IMR-90 (cell line): ENCODE data around the gene TNFRSF25. TPM values are rescaled to one million over a fixed set of nuclear protein-coding genes. Genes with fewer than 3 reads are reported as not detected.

Experiments
- ATAC-seq: fragments of 200-7000 bp; cut with Tn5 transposase; 2 replicates; pipeline ENCODE4 v1.9.1; 2020; ENCODE audit warnings: low read depth, mild to moderate bottlenecking, moderate library complexity
- BruUV-seq: library from RNA; stranded (reverse); fragments of 400-500 nt; replicated peaks from 2 replicates; lab custom pipeline; 2021; lab: Mats Ljungman, UMichigan
- CTCF ChIA-PET: fragments of 300-600 bp; formaldehyde crosslinking; extraction: SDS; loops from one replicate; lab custom pipeline; 2021; ENCODE audit warnings: antibody characterized with exemption; lab: Yijun Ruan, JAX
- POLR2A ChIA-PET: fragments of 300-600 bp; sonication (Branson Sonifier 250); formaldehyde crosslinking; loops from one replicate; lab custom pipeline; 2022; ENCODE audit warnings: antibody characterized with exemption; ENCODE audit not compliant: unreplicated experiment; lab: Charles Lee
- DNase-seq: peaks from one replicate; pipeline ENCODE4 v3.0.0; 2013
- H2AFZ ChIP-seq: replicated peaks from 2 replicates; pipeline ENCODE3; 2013; ENCODE audit warnings: low read length, mild to moderate bottlenecking; ENCODE audit not compliant: poor library complexity
- H2AK5ac ChIP-seq: 2 replicates; pipeline ENCODE4 v1.6.1; 2013; ENCODE audit warnings: low read depth, low read length, inconsistent platforms
- H2AK9ac ChIP-seq: replicated peaks from 2 replicates; pipeline ENCODE3; 2013; ENCODE audit warnings: mild to moderate bottlenecking, low read depth, low read length, moderate library complexity; ENCODE audit not compliant: poor library complexity
- H2BK120ac ChIP-seq: 2 replicates; pipeline ENCODE4 v1.6.1; 2013; ENCODE audit warnings: low read depth, low read length, inconsistent platforms
- H2BK15ac ChIP-seq: 3 replicates; pipeline ENCODE4 v1.6.1; 2013; ENCODE audit warnings: low read depth, low read length, inconsistent platforms
- H2BK20ac ChIP-seq: 2 replicates; pipeline ENCODE4 v1.6.1; 2013; ENCODE audit warnings: low read depth, mild to moderate bottlenecking, inconsistent platforms, low read length, moderate library complexity
- H2BK5ac ChIP-seq: 2 replicates; pipeline ENCODE4 v1.6.1; 2013; ENCODE audit warnings: mild to moderate bottlenecking, low read depth, low read length, inconsistent platforms; ENCODE audit not compliant: poor library complexity, severe bottlenecking
- H3K14ac ChIP-seq: replicated peaks from 2 replicates; pipeline ENCODE4 v1.6.1; 2013; ENCODE audit warnings: low read depth, low read length, inconsistent platforms
- H3K18ac ChIP-seq: 2 replicates; pipeline ENCODE4 v1.6.1; 2013; ENCODE audit warnings: low read depth, low read length, control low read depth
- H3K23ac ChIP-seq: 2 replicates; pipeline ENCODE4 v1.6.1; 2013; ENCODE audit warnings: low read depth, low read length, inconsistent platforms
- H3K27ac ChIP-seq: 2 replicates; pipeline ENCODE4 v1.5.1; 2013; ENCODE audit warnings: mild to moderate bottlenecking, control low read depth, low read length; ENCODE audit not compliant: insufficient read depth
- H3K27me3 ChIP-seq: 2 replicates; pipeline ENCODE4 v1.6.1; 2013; ENCODE audit warnings: low read length; ENCODE audit not compliant: control insufficient read depth, insufficient read depth
- H3K36me3 ChIP-seq: 2 replicates; pipeline ENCODE4 v1.6.1; 2013; ENCODE audit warnings: low read length, mixed read lengths; ENCODE audit not compliant: control insufficient read depth, insufficient read depth
- H3K4ac ChIP-seq: 2 replicates; pipeline ENCODE4 v1.6.1; 2013; ENCODE audit warnings: low read depth, low read length, inconsistent platforms
- H3K4me1 ChIP-seq: 2 replicates; pipeline ENCODE4 v1.6.1; 2013; ENCODE audit warnings: low read length, mixed read lengths; ENCODE audit not compliant: control insufficient read depth, insufficient read depth
- H3K4me2 ChIP-seq: 2 replicates; pipeline ENCODE4 v1.6.1; 2013; ENCODE audit warnings: low read depth, mild to moderate bottlenecking, control low read depth, low read length, moderate library complexity
- H3K4me3 ChIP-seq: 2 replicates; pipeline ENCODE4 v1.5.1; 2013; ENCODE audit warnings: low read depth, mild to moderate bottlenecking, control low read depth, low read length, moderate library complexity; ENCODE audit not compliant: insufficient read depth
- H3K56ac ChIP-seq: 2 replicates; pipeline ENCODE4 v1.6.1; 2013; ENCODE audit warnings: low read length, inconsistent platforms; ENCODE audit not compliant: insufficient read depth; ENCODE audit errors: extremely low read depth
- H3K79me1 ChIP-seq, 2 experiments: 2 replicates each; pipeline ENCODE4 v1.6.1; 2013; ENCODE audit warnings: low read length in 2 of 2, inconsistent platforms in 1 of 2, low read depth in 1 of 2
- H3K9ac ChIP-seq: 2 replicates; pipeline ENCODE4 v1.6.1; 2013; ENCODE audit warnings: low read depth, low read length, control low read depth
- H3K9me1 ChIP-seq: 2 replicates; pipeline ENCODE4 v1.6.1; 2013; ENCODE audit warnings: low read length, inconsistent platforms; ENCODE audit not compliant: insufficient read depth
- H3K9me3 ChIP-seq: 2 replicates; pipeline ENCODE4 v1.6.1; 2013; ENCODE audit warnings: low read length; ENCODE audit not compliant: control insufficient read depth, insufficient read depth
- H4K20me1 ChIP-seq: 2 replicates; pipeline ENCODE4 v1.6.1; 2013; ENCODE audit warnings: low read length, inconsistent platforms; ENCODE audit not compliant: insufficient read depth
- H4K5ac ChIP-seq: 2 replicates; pipeline ENCODE4 v1.6.1; 2013; ENCODE audit warnings: mild to moderate bottlenecking, low read depth, low read length, control low read depth
- H4K8ac ChIP-seq, 2 experiments: 2 replicates each; pipeline ENCODE4 v1.6.1; 2013; ENCODE audit warnings: low read depth in 2 of 2, low read length in 2 of 2, control low read depth in 1 of 2, inconsistent platforms in 1 of 2
- H4K91ac ChIP-seq: 2 replicates; pipeline ENCODE4 v1.6.1; 2013; ENCODE audit warnings: low read depth, low read length, inconsistent platforms; ENCODE audit not compliant: insufficient read depth
- BHLHE40 ChIP-seq: fragments of 150-350 bp; IDR thresholded peaks from 2 replicates; pipeline ENCODE4 v1.6.1; 2016; ENCODE audit warnings: mild to moderate bottlenecking, low read depth, low read length
- CEBPB ChIP-seq: IDR thresholded peaks from 2 replicates; pipeline ENCODE4 v1.6.1; 2012; ENCODE audit warnings: low read depth, low read length, improper control_type of control experiment
- CHD1 ChIP-seq: IDR thresholded peaks from 2 replicates; pipeline ENCODE4 v1.6.1; 2012; ENCODE audit warnings: low read depth, low read length, improper control_type of control experiment
- CTCF ChIP-seq: conservative IDR thresholded peaks from 2 replicates; pipeline ENCODE4 v1.5.1; 2012; ENCODE audit warnings: mild to moderate bottlenecking, low read depth, low read length, improper control_type of control experiment
- ELK1 ChIP-seq: fragments of 150-350 bp; IDR thresholded peaks from 2 replicates; pipeline ENCODE4 v1.6.1; 2016; ENCODE audit warnings: low read depth, mild to moderate bottlenecking, low read length, moderate library complexity, borderline replicate concordance
- FOS ChIP-seq: fragments of 150-350 bp; IDR thresholded peaks from 2 replicates; pipeline ENCODE4 v1.6.1; 2016; ENCODE audit warnings: low read depth, low read length
- MAFK ChIP-seq: IDR thresholded peaks from 2 replicates; pipeline ENCODE4 v1.6.1; 2012; ENCODE audit warnings: low read depth, low read length, improper control_type of control experiment
- MAZ ChIP-seq: IDR thresholded peaks from 2 replicates; pipeline ENCODE4 v1.6.1; 2012; ENCODE audit warnings: low read depth, mild to moderate bottlenecking, low read length, improper control_type of control experiment, moderate library complexity, borderline replicate concordance
- MXI1 ChIP-seq: IDR thresholded peaks from 2 replicates; pipeline ENCODE4 v1.6.1; 2012; ENCODE audit warnings: low read depth, mild to moderate bottlenecking, low read length, moderate library complexity, borderline replicate concordance
- NFE2L2 ChIP-seq: fragments of 150-350 bp; IDR thresholded peaks from 2 replicates; pipeline ENCODE4 v1.6.1; 2016; ENCODE audit warnings: low read depth, mild to moderate bottlenecking, low read length
- RCOR1 ChIP-seq: IDR thresholded peaks from 2 replicates; pipeline ENCODE4 v1.6.1; 2012; ENCODE audit warnings: mild to moderate bottlenecking, low read length, improper control_type of control experiment; ENCODE audit not compliant: insufficient replicate concordance
- RFX5 ChIP-seq: IDR thresholded peaks from 2 replicates; pipeline ENCODE4 v1.8.0; 2012; ENCODE audit warnings: low read depth, mild to moderate bottlenecking, low read length, moderate library complexity
- SMC3 ChIP-seq: fragments of 150-350 bp; IDR thresholded peaks from 2 replicates; pipeline ENCODE4 v1.6.1; 2016; ENCODE audit warnings: low read depth, mild to moderate bottlenecking, antibody characterized with exemption, low read length, moderate library complexity
- WGBS, 2 experiments: methylation state at CpG; one replicate each; pipeline versions ENCODE4 v1.1.5 to v1.1.7; 2013; ENCODE audit warnings: missing lambda C conversion rate in 2 of 2; ENCODE audit not compliant: insufficient read length in 1 of 2; ENCODE audit errors: extremely low coverage in 2 of 2; 5-methylcytosine and 5-hydroxymethylcytosine counted together
- dilution Hi-C: fragments of 300-500 bp; cut with HindIII; formaldehyde crosslinking; loops from one replicate; pipeline ENCODE4 v1.14.3; 2018; ENCODE audit warnings: low sequenced_read_pairs; ENCODE audit not compliant: unreplicated experiment
- in situ Hi-C: fragments of 300-500 bp; cut with MboI; formaldehyde crosslinking; loops from 3 replicates; pipeline ENCODE4 v1.14.3; 2019; ENCODE audit warnings: low sequenced_read_pairs, inconsistent platforms, mixed read lengths
- intact Hi-C: fragments of 100-400 bp; cut with micrococcal nuclease; formaldehyde crosslinking; loops from 2 replicates; pipeline ENCODE4 v1.10.0; 2022
- polyA plus RNA-seq, 3 experiments: library from polyadenylated mRNA; depleted of rRNA; stranded (reverse); fragments of >200 nt; gene quantifications; 2 replicates each; pipeline ENCODE4 v1.2.3, GENCODE V29; 2012; ENCODE audit warnings: low replicate concordance in 1 of 3
- total RNA-seq: library from RNA; depleted of rRNA; stranded (reverse); fragments of >200 nt; gene quantifications from 2 replicates; pipeline ENCODE4 v1.2.3, GENCODE V29; 2012

The TNFRSF25 gene
- total and polyA plus RNA-seq, 2 of the 4 experiments (the other 2 are of a cell fraction), result 1.3 to 11.2 TPM

DNA sequence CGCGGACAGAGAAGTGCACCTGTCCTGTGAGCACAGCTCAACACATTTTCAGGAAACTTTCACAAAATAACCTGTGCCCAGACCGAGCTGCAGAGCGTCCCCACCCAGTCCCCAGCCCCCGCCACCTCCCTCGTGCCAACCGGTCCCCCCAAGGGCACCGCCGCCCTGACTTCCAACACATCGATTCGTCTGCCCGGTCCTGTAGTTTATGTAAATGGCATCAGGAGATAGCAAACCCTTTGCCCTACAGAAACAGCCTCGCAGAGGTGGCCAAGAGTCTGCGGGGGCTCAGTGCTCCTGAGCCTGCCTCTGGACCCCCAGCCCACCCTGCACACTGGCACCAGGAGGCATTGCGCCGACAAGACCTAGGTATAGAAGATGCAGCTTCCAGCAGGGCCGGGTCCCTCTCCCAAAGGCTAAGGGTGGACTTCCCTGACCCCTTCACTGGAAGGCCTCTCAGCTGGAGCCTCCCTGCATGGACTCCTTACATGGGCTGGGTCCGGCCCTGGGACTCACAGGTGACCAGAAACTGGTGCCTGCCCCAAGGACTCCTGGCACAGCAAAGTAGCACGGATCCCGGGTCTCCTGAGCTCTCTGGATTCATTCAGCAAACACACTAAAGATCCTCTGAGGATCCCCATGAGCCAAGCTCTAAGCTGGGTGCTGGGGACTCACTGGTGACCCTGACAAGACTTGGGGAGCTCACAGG is 32.0 kb upstream of the TNFRSF25 start:
- in situ Hi-C loops (loop anchor here (10.0 kb wide), 1 partner anchor 147 kb away; no protein-coding TSS in a partner anchor), intact Hi-C loops (no loop called here), dilution Hi-C loops (no loop called here)
- Histone ChIP-seq H3K27ac (no peak overlapping the region; the same call in 1 of the 2 replicates), H3K27me3 (peaks cover 7% of the 10 kb centered on the region), H3K4me1 (peaks cover 9% of the 10 kb centered on the region), H3K23ac (peak overlapping the region; percentile 33; the same call in 1 of the 2 replicates), H4K8ac (peak overlapping the region in 1 of 2 experiments; percentile 17; a peak in 1 of 4 replicates), H3K79me1 (peaks cover 0 to 4% of the 10 kb centered on the region in 2 experiments; a peak in 1 of 4 replicates), H3K4ac (peak overlapping the region; percentile 64), H4K5ac (no peak overlapping the region), H4K91ac (no peak overlapping the region), H3K9ac (peak overlapping the region; percentile 8; the same call in 1 of the 2 replicates), H3K9me1 (0 out of 2 replicates have a peak, but pooled peaks cover 2% of the 10 kb centered on the region), H3K14ac (0 out of 2 replicates have a peak overlapping the region, but pooled peaks have one; percentile 87), H2BK5ac (no peak overlapping the region), H2BK120ac (no peak overlapping the region), H3K36me3 (no peaks in the 10 kb centered on the region), H3K4me3 (peak overlapping the region; percentile 78), H2AK5ac (no peak overlapping the region), H2BK20ac (no peak overlapping the region), H3K9me3 (no peaks in the 10 kb centered on the region), H2AK9ac (peak overlapping the region; percentile 17), H3K18ac (0 out of 2 replicates have a peak overlapping the region, but pooled peaks have one; percentile 2), H2BK15ac (no peak overlapping the region), H2AFZ (peak overlapping the region; percentile 96), H3K56ac (no peak overlapping the region), H4K20me1 (no peaks in the 10 kb centered on the region), H3K4me2 (peak overlapping the region; percentile 87)
- POLR2A ChIA-PET, result no interaction called here
- no peak for DNase-seq
- ATAC-seq, result no peak
- no peak for TF ChIP-seq CEBPB
- TF ChIP-seq MXI1, result no peak
- TF ChIP-seq CTCF, result no peak
- no peak for TF ChIP-seq RFX5
- TF ChIP-seq ELK1, result no peak
- no peak for TF ChIP-seq MAFK
- no peak for TF ChIP-seq SMC3
- TF ChIP-seq FOS, result no peak
- no peak for TF ChIP-seq BHLHE40
- no peak for TF ChIP-seq CHD1
- no peak for TF ChIP-seq RCOR1
- no peak for TF ChIP-seq NFE2L2
- TF ChIP-seq MAZ, result no peak
- BruUV-seq, result no TSS peak
- whole genome bisulfite sequencing, 2 experiments, result 40% methylated on average over 3 of the region's 20 CpGs; no CpG with 5 or more reads in 1 of the 2 experiments
- CTCF ChIA-PET, result no interaction called here
